Heart right ventricle (tissue), 16 donors: Measurements from ENCODE around the gene BMPR2. TPM values are rescaled to one million over a fixed set of nuclear protein-coding genes. Genes with fewer than 3 reads are reported as not detected.
"Not testable (repeated sequence)": the region's sequence is repeated elsewhere in the genome, so short reads cannot be mapped to it uniquely, and the experiment has no call there.

Experiments used
- ATAC-seq, 8 donors: fragments of 200-7000 bp; cut with Tn5 transposase; one replicate each; pipeline ENCODE4 v1.9.1; 2020; ENCODE audit warnings: mild to moderate bottlenecking in 8 of 8, moderate library complexity in 8 of 8, moderate number of reproducible peaks in 1 of 8
- DNase-seq, 2 donors: peaks; one replicate each; pipeline ENCODE4 v3.0.0-alpha.2; 2020
- H3K27ac ChIP-seq, 10 donors: fragments of 200-600 bp; sonication (generic) in 2 of 10; one replicate each; pipeline versions ENCODE4 v1.5.0 to v1.8.0; 2020 to 2022; ENCODE audit warnings: mild to moderate bottlenecking in 3 of 10
- H3K27me3 ChIP-seq, 7 donors: fragments of 200-600 bp; one replicate each; pipeline ENCODE4 v1.8.0; 2021 to 2022; ENCODE audit warnings: mild to moderate bottlenecking in 2 of 7
- H3K36me3 ChIP-seq, 9 donors: fragments of 200-600 bp; sonication (generic) in 1 of 9; one replicate each; pipeline versions ENCODE4 v1.5.0 to v1.8.0; 2020 to 2022; ENCODE audit warnings: mild to moderate bottlenecking in 2 of 9
- H3K4me1 ChIP-seq, 9 donors: fragments of 200-600 bp; sonication (generic) in 1 of 9; one replicate each; pipeline versions ENCODE4 v1.5.0 to v1.8.0; 2020 to 2022; ENCODE audit warnings: mild to moderate bottlenecking in 4 of 9
- H3K4me3 ChIP-seq, 10 donors: fragments of 200-600 bp; sonication (generic) in 2 of 10; one replicate each; pipeline versions ENCODE4 v1.5.0 to v1.8.0; 2020 to 2022; ENCODE audit warnings: mild to moderate bottlenecking in 7 of 10, moderate library complexity in 2 of 10
- H3K9me3 ChIP-seq, 11 donors: fragments of 200-600 bp in 10 of 11; sonication (generic) in 2 of 11; one replicate each; pipeline versions ENCODE4 v1.5.0 to v1.8.0; 2013 to 2022; ENCODE audit warnings: mild to moderate bottlenecking in 2 of 11, control low read depth in 1 of 11, moderate library complexity in 1 of 11
- CTCF ChIP-seq, 9 donors: fragments of 200-600 bp; sonication (generic) in 2 of 9; IDR thresholded peaks; one replicate each; pipeline versions ENCODE4 v1.5.0 to v1.8.0; 2021 to 2022; ENCODE audit warnings: antibody characterized with exemption in 9 of 9, mild to moderate bottlenecking in 5 of 9, moderate library complexity in 1 of 9
- whole genome bisulfite sequencing, 2 donors: extraction: QIAGEN DNeasy Blood & Tissue Kit; methylation state at CpG; one replicate each; pipeline ENCODE4 v1.1.7; 2013; ENCODE audit warnings: inconsistent platforms in 1 of 2; 5-methylcytosine and 5-hydroxymethylcytosine counted together
- intact Hi-C, 10 donors: fragments of 100-400 bp; cut with DNase I; formaldehyde crosslinking; loops; one replicate each; pipeline versions ENCODE4 v1.11.1 to v1.14.2; 2022
- polyA plus RNA-seq, 2 donors: library from polyadenylated mRNA; stranded (reverse); fragments of 200-250 nt; gene quantifications; one replicate each; pipeline ENCODE4 v1.2.3, GENCODE V29; 2013
- total RNA-seq, 10 donors: library from RNA; stranded (reverse); fragmentation: NEBNext Ultra II Directional in 3 of 10; extraction: Animal tissue kit (Norgen Biotek cat#: 25700) in 3 of 10; gene quantifications; one replicate each; pipeline versions ENCODE4 v1.2.1 to v1.2.4, GENCODE V29; 2021 to 2023
- donor health status: Arrhythmogenic right ventricular cardiomyopathy.
- donor health status: ischemic (EF 13 %, LVEDD 7.1; RV severe dilation, severe dysfunction).
- donor health status: healthy with polysubstance abuse.
- donor health status: DM: no; HTN: yes; CAD: no.
- donor health status: DM: no; HTN: no; CAD: no.
- donor health status: ischemic (EF 25% LVEDD 6.9; RV normal size, moderate dysfunction).
- donor health status: ischemic (EF 25% LVEDD 5.7; RV mildly dilated, moderate dysfunction).
- donor health status: healthy.
- donor health status: DM: yes; HTN: yes; CAD: no.
- donor health status: Ischemic cardiomyopathy.
- donor health status: ischemic (EF 35%, LVEDD 5.7; RV mildly dilated, moderate dysfunction).
- donor health status: nonischemic (EF 11% LVEDD 7.7; RV severe dilation, severe dysfunction).
- donor health status: DM: yes; HTN: yes; CAD: no.
- donor health status: PGD.
- donor health status: ischemic (EF 29% LVEDD 5.4; RV normal size, mild dysfunction).
- donor health status: nonischemic (EF 23%, LVEDD 6.1; RV moderate dilation, normal function).

BMPR2 gene
- total and polyA plus RNA-seq, 12 donors = 10.2 to 89.4 (median 67.2) TPM

GRCh38 chr2:202494300-202495229 lies 118.4 kb downstream of the BMPR2 start:
- peak in 1 of 2 donors; percentile 31 for DNase-seq

GRCh38 chr2:202495230-202495604 lies 119.1 kb downstream of the BMPR2 start:
- WGBS, 2 donors = 94 to 97% methylated on average over 23 of the region's 23 CpGs
- no peak overlapping the region for H3K4me3 ChIP-seq
- peaks cover 0 to 49% (median 27%) of the 10 kb centered on the region in 9 donors for H3K4me1 ChIP-seq
- DNase-seq (no peak), ATAC-seq (peak in 1 of 8 donors; percentile 47)
- no peak overlapping the region for H3K27ac ChIP-seq
- H3K27me3 ChIP-seq = no peaks in the 10 kb centered on the region
- peaks cover 0 to 14% (median 0%) of the 10 kb centered on the region in 9 donors for H3K36me3 ChIP-seq
- H3K9me3 ChIP-seq = no peaks in the 10 kb centered on the region
- intact Hi-C loops = loop anchor here in 3 of 10 donors (10.0 kb wide), 2 partner anchors 120 to 230 kb away; partner anchors contain the start of genes BMPR2 (in 2 of the 3) and NOP58 (in 1 of the 3)
- no peak for TF ChIP-seq CTCF (IDR thresholded peaks at IDR 0.05)

More at GRCh38 chr2:202494300-202495229, 118.4 kb downstream of the BMPR2 start:
- Histone ChIP-seq H3K27me3 (no peaks in the 10 kb centered on the region), H3K36me3 (peaks cover 0 to 20% (median 0%) of the 10 kb centered on the region in 9 donors), H3K4me3 (no peak overlapping the region), H3K9me3 (no peaks in the 10 kb centered on the region), H3K27ac (peak overlapping the region in 1 of 10 donors; percentile 11), H3K4me1 (peaks cover 0 to 56% (median 27%) of the 10 kb centered on the region in 9 donors)
- ATAC-seq = peak; percentile 52 to 83 (median 68)
- WGBS, 2 donors = 73 to 74% methylated on average over 13 of the region's 13 CpGs
- TF ChIP-seq CTCF (IDR thresholded peaks at IDR 0.05) = no peak
- intact Hi-C loops = loop anchor here in 4 of 10 donors (5.0 to 10.0 kb wide), 3 partner anchors 117 to 230 kb away; partner anchors contain the start of genes BMPR2 (in 4 of the 4) and NOP58 (in 1 of the 4)

GRCh38 chr2:202496835-202497472 lies 120.8 kb downstream of the BMPR2 start:
- 96 to 97% methylated on average over 33 to 38 of the region's 38 CpGs for WGBS, 2 donors
- H3K36me3 ChIP-seq = peaks cover 0 to 13% (median 0%) of the 10 kb centered on the region in 9 donors
- intact Hi-C loops = loop anchor here in 3 of 10 donors (10.0 kb wide), 2 partner anchors 122 to 232 kb away; partner anchors contain the start of genes BMPR2 (in 2 of the 3) and NOP58 (in 1 of the 3)

GRCh38 chr2:202497473-202497866 lies 121.3 kb downstream of the BMPR2 start:
- H3K4me3 ChIP-seq, H3K27ac ChIP-seq, H3K27me3 ChIP-seq, DNase-seq, ATAC-seq, H3K9me3 ChIP-seq: not testable (repeated sequence)
- WGBS, 2 donors = 84 to 97% methylated on average over 7 of the region's 7 CpGs
- peaks cover 0 to 13% (median 0%) of the 10 kb centered on the region in 9 donors for H3K36me3 ChIP-seq
- intact Hi-C loops = loop anchor here in 3 of 10 donors (10.0 kb wide), 2 partner anchors 123 to 233 kb away; partner anchors contain the start of genes BMPR2 (in 2 of the 3) and NOP58 (in 1 of the 3)
- H3K4me1 ChIP-seq = peaks cover 0 to 27% (median 12%) of the 10 kb centered on the region in 9 donors

More at GRCh38 chr2:202496835-202497472, 120.8 kb downstream of the BMPR2 start:
- not testable (repeated sequence) for H3K4me3 ChIP-seq, DNase-seq, H3K27ac ChIP-seq, H3K27me3 ChIP-seq, ATAC-seq, H3K9me3 ChIP-seq
- H3K4me1 ChIP-seq = peaks cover 0 to 32% (median 13%) of the 10 kb centered on the region in 9 donors

- DNase-seq, H3K27ac ChIP-seq, H3K27me3 ChIP-seq, ATAC-seq, H3K9me3 ChIP-seq, H3K4me1 ChIP-seq, H3K4me3 ChIP-seq: not testable (repeated sequence)
- peaks cover 0 to 23% (median 0%) of the 10 kb centered on the region in 9 donors for H3K36me3 ChIP-seq
- intact Hi-C loops = loop anchor here in 3 of 10 donors (10.0 kb wide), 2 partner anchors 125 to 235 kb away; partner anchors contain the start of genes BMPR2 (in 2 of the 3) and NOP58 (in 1 of the 3)
- WGBS, 2 donors = 59 to 64% methylated on average over 7 of the region's 7 CpGs
These were observed 123.7 kb downstream of the BMPR2 start for GRCh38 chr2:202499841-202500240.

GRCh38 chr2:202503276-202503675 lies 127.1 kb downstream of the BMPR2 start:
- intact Hi-C loops, ATAC-seq, H3K4me1 ChIP-seq, H3K4me3 ChIP-seq, H3K27ac ChIP-seq, H3K27me3 ChIP-seq, H3K9me3 ChIP-seq, DNase-seq: not testable (repeated sequence)
- WGBS, 2 donors = 95 to 98% methylated on average over 20 to 21 of the region's 21 CpGs
- peaks cover 0 to 27% (median 0%) of the 10 kb centered on the region in 9 donors for H3K36me3 ChIP-seq
